ENCODE measurements around the gene SEMA3E. TPM values are rescaled to one million over a fixed set of nuclear protein-coding genes. Genes with fewer than 3 reads are reported as not detected.
"Not testable (repeated sequence)": the region's sequence is repeated elsewhere in the genome, so short reads cannot be mapped to it uniquely, and the experiment has no call there.

SEMA3E gene
- total RNA-seq, result not detected in 2 replicates

GRCh38 chr7:83648464-83649241 is at the start of gene SEMA3E:
Gene SEMA3E (minus strand): TSS chr7:83649139.
- intact Hi-C loops (cut with micrococcal nuclease), result no loop called here

DNA sequence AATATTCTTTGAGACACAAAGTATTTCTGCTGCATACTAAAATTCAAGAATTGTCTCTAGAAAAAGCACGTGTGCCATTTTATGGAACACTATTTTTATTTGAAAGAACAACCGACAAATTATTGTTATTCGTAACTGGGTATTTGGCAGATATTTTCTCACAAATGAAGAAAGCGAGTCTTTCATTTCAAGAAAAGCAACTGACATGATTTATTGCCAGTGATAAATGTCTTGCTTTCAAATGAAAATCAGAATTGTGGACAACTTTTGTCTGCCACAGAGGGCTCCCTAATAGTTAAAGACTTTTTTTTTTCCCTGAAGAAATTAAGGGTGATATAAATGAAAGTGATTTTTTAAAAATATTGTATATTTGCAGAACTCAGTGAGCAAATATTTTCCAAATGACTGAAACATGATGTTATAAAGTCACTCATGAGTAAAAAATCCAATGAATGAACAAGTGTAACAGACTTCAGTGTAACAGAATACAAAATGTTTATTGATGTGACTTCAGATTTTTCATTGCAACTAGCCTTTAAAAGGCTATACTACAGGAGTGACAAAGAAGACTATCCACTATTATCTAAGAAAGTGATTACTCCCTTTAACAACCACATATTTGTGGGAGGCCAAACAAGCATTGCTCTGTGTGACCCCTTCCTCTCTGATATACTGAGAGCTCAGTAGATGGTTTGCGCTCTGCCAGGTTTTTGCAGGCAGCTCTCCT is 49.0 kb upstream of the SEMA3E start:
- intact Hi-C loops (cut with micrococcal nuclease), result no loop called here

DNA sequence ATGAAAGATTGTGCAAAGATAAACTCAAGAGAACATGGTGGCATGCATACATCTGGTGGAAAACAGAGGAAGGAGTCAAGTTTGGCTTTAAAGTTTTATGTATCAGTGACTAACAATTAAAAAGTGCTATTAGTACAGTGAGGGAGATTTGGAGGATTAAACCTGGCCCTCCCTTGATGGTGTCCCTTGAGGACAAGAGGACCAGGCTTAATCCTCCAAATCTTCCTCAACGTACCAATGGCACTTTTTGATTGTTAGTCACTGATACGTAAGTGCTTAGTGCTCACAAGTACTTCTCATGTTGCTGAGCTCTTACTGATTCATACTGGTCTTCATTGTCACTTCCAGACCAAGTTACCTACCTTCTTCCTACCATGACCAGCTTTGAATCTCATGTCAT is 47.2 kb upstream of the SEMA3E start:
- intact Hi-C loops (cut with micrococcal nuclease), result no loop called here

GRCh38 chr7:83695128-83695960 is 46.4 kb upstream of the SEMA3E start:
- intact Hi-C loops (cut with micrococcal nuclease), result no loop called here

- intact Hi-C loops (cut with micrococcal nuclease), result no loop called here
Observed at GRCh38 chr7:83693256-83693655, 44.3 kb upstream of the SEMA3E start.

- intact Hi-C loops (cut with micrococcal nuclease), result no loop called here
Observed at GRCh38 chr7:83691095-83691494, 42.2 kb upstream of the SEMA3E start.

DNA sequence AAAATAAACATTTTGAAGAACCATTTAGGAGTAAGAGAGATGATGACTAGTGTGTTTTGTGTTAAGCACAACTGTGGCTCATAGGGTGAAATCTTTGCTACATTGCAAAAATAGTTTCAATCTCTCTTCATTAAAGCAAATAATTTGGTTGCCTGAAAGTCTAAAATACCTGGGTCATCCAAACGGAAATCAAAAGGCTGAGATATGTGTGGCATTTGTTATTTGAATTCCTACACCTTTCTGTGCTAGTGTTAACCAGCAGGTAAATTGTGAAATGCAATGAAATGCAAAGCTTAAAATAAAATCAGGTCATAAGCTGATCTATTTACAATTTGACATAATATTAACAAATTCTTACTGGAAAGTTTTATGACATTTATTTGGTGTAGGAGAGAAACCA is 40.9 kb upstream of the SEMA3E start:
- intact Hi-C loops (cut with micrococcal nuclease), result no loop called here

GRCh38 chr7:83686416-83686815 is 37.5 kb upstream of the SEMA3E start:
- intact Hi-C loops (cut with micrococcal nuclease), result no loop called here

DNA sequence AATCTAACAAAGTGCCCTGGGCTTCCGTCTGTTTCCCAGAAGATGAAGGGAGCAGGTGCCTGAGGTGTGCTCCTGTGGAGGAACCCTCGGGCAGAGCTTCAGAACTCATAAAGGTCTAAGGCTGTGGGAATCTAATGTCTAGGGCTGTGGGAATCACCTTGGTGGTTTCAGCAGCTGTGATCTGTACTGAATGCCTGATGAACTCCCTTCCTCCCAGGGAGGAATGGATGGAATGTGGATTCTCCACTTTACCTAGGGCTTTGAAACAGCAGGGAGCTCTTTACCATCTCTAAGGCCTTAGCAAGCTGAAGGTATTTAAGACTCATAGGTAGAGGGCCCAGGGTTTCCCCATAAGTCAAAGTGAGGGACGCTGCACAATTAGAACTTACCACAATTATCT is 36.0 kb upstream of the SEMA3E start:
- intact Hi-C loops (cut with micrococcal nuclease), result no loop called here

DNA sequence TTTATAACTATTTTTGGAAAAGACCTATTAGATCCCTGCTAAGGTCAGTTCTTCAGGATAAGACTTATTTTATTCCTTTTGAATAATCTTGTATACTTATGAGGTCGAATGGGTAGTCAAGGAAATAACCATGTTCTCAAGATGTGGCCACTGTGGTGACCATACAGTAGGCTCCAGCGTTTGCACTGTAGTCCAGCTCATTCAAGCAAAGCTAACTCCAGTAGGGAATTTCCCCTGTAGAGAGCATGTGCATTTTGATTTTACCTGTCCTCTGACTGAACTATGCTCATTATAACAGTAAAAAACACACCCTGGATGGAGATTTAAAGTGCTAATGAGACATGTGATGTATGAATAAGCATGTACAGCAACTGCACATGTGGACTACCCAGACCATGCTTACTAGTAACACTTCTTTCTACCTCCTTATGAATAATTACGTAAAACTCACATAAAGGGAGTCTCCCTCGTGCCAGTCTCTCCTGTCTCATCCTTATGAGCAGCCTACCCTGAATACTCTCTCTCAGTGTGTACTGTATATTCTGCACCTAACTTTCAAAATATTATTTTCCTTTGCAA is 32.4 kb upstream of the SEMA3E start:
- intact Hi-C loops (cut with micrococcal nuclease), result no loop called here

GRCh38 chr7:83677180-83677866 is 28.4 kb upstream of the SEMA3E start:
- intact Hi-C loops (cut with micrococcal nuclease), result no loop called here

DNA sequence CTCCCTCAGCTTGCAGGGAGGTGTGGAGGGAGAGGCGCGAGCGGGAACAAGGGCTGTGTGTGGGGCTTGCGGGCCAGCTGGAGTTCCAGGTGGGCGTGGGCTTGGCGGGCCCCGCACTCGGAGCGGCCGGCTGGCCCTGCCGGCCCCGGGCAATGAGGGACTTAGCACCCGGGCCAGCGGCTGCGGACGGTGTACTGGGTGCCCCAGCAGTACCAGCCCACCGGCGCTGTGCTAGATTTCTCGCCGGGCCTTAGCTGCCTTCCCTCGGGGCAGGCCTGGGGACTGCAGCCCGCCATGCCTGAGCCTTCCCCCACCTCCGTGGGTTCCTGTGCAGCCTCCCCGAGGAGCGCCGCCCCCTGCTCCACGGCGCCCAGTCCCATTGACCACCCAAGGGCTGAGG is 24.4 kb upstream of the SEMA3E start:
- intact Hi-C loops (cut with micrococcal nuclease), result not testable (repeated sequence)

GRCh38 chr7:83672157-83672556 is 23.2 kb upstream of the SEMA3E start:
- intact Hi-C loops (cut with micrococcal nuclease), result no loop called here

DNA sequence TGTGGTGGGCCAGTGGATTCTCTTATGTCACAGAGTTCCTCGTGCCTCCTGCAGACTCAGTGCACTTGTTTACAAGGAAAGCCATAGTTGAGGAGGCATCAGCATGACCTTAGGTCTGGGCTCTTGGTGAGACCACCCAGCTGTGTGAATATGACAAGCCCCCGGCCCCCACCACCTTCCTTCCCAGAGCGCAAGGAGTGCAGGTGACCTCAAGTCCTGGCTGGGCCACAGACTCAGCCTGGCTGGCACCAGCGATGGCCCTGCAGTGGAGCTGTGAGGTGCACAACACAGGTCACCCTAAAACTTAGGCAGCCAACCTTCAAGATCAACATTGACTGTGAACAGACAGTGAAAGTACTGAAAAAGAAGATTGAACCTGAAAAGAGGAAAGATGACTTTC is 14.2 kb upstream of the SEMA3E start:
- intact Hi-C loops (cut with micrococcal nuclease), result no loop called here

DNA sequence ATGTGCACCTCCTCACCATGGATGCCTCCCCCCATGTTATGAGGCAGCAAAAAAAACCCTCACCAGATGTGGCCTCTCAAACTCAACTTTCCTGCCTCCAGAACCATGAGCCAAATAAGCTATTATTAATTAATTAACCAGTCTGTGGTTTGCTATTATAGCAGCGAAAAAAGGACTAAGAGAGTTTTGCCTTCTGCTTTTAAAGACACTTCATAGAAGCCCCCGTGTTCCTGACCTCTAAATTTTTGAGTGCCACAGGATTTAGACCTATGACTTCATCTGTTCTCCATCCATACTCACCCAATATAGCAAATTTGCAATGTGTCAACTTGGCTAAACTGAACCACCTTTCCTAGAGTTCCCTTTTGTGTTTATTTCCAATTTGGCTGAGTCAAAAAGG is 9.2 kb upstream of the SEMA3E start:
- intact Hi-C loops (cut with micrococcal nuclease), result loop anchor here (5.0 kb wide), 1 partner anchor 846 kb away; no protein-coding TSS in a partner anchor

GRCh38 chr7:83655951-83656556 is 7.1 kb upstream of the SEMA3E start:
- intact Hi-C loops (cut with micrococcal nuclease), result loop anchor here (1.0 to 5.0 kb wide), 2 partner anchors 245 to 844 kb away; no protein-coding TSS in a partner anchor

GRCh38 chr7:83652481-83652880 is 3.5 kb upstream of the SEMA3E start:
- intact Hi-C loops (cut with micrococcal nuclease), result no loop called here

- intact Hi-C loops (cut with micrococcal nuclease), result no loop called here
Observed at GRCh38 chr7:83649701-83650100, 762 bp upstream of the SEMA3E start.

GRCh38 chr7:83646027-83646426 is 2.9 kb downstream of the SEMA3E start:
- intact Hi-C loops (cut with micrococcal nuclease), result no loop called here

GRCh38 chr7:83643739-83644138 is 5.2 kb downstream of the SEMA3E start:
- intact Hi-C loops (cut with micrococcal nuclease), result no loop called here

Measured in T-helper 1 cell treated with Interleukin-12 subunit alpha and Interleukin-12 subunit beta and Interleukin-4 antibody, amounts not matched to agents 30 ng/mL and 1 ng/mL, for 36 hours (primary cell).